Testis (tissue), 2 donors: ENCODE data around the gene CFAP157.

Experiments used
- POLR2A ChIP-seq: fragments of 450-650 bp; IDR thresholded peaks from one replicate; pipeline ENCODE4 v1.6.1; 2017; ENCODE audit warnings: antibody characterized with exemption, mild to moderate bottlenecking, moderate library complexity
- TF ChIP-seq, protein P1 (sequence below), 3 experiments: fragments of 450-650 bp in 2 of 3; fragments of 200-600 bp in 1 of 3; sonication (generic) in 1 of 3; IDR thresholded peaks; one replicate each; pipeline ENCODE4 v1.5.1; 2016 to 2019; ENCODE audit warnings: antibody characterized with exemption in 3 of 3, mild to moderate bottlenecking in 2 of 3, moderate library complexity in 1 of 3

DNA sequence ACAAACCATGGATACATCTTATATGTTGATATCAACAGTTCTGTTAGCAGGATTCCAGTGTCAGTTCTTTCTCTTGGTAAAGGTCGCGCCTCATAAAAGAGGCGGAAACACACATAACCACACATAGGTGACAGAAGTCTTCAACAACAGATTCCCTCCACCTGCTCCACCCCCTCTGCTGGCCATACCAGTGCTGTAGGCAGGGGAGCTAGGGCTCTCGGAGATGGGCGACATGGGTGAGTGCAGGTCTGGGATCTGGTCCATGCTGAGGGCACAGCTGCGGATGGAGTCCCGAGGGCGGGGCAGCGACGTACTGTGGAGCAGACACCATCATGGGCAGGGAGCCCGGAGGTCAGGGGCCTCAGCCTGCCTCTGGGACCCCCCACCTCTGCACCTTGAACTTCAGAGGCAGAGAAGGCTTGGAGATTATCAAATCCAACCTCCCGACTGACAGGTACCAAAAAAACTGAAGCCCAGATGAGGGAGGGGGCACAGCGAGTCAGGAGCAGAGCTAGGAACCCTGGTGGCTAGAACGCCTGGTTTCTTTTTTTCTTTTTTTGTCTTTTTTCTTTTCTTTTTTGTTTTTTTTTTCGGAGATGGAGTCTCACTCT lies 40.3 kb downstream of the CFAP157 start:
- TF ChIP-seq, protein P1, sequence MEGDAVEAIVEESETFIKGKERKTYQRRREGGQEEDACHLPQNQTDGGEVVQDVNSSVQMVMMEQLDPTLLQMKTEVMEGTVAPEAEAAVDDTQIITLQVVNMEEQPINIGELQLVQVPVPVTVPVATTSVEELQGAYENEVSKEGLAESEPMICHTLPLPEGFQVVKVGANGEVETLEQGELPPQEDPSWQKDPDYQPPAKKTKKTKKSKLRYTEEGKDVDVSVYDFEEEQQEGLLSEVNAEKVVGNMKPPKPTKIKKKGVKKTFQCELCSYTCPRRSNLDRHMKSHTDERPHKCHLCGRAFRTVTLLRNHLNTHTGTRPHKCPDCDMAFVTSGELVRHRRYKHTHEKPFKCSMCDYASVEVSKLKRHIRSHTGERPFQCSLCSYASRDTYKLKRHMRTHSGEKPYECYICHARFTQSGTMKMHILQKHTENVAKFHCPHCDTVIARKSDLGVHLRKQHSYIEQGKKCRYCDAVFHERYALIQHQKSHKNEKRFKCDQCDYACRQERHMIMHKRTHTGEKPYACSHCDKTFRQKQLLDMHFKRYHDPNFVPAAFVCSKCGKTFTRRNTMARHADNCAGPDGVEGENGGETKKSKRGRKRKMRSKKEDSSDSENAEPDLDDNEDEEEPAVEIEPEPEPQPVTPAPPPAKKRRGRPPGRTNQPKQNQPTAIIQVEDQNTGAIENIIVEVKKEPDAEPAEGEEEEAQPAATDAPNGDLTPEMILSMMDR (IDR thresholded peaks at IDR 0.05), result no peak
- no peak for TF ChIP-seq POLR2A
